ENCODE data around the gene ASZ1.
A peak's percentile ranks its signal among the peaks of the same experiment; 100 is the strongest.

Gene ASZ1

GRCh38 chr7:117386110-117386706, 41.1 kb downstream of the ASZ1 start:
- no peak for TF ChIP-seq CTCF (IDR thresholded peaks at IDR 0.05; ENCODE audit: borderline replicate concordance, insufficient read depth, low read depth, low read length)
- no peak overlapping the region for H3K4me3 ChIP-seq (ENCODE audit: low read depth, low read length)

GRCh38 chr7:117385363-117386109, 41.8 kb downstream of the ASZ1 start:
- no peak overlapping the region for H3K4me3 ChIP-seq (ENCODE audit: low read depth, low read length)
- TF ChIP-seq CTCF (IDR thresholded peaks at IDR 0.05; ENCODE audit: borderline replicate concordance, insufficient read depth, low read depth, low read length): 0 out of 2 replicates have a peak, but pooled peaks have one; percentile 9

- no peak overlapping the region for H3K4me3 ChIP-seq (ENCODE audit: low read depth, low read length)
- no peak for TF ChIP-seq CTCF (IDR thresholded peaks at IDR 0.05; ENCODE audit: borderline replicate concordance, insufficient read depth, low read depth, low read length)
Observed at GRCh38 chr7:117384688-117385362, 42.5 kb downstream of the ASZ1 start.

GRCh38 chr7:117383483-117384189, 43.7 kb downstream of the ASZ1 start:
- H3K4me3 ChIP-seq (ENCODE audit: low read depth, low read length): no peak overlapping the region
- TF ChIP-seq CTCF (IDR thresholded peaks at IDR 0.05; ENCODE audit: borderline replicate concordance, insufficient read depth, low read depth, low read length): no peak

- TF ChIP-seq CTCF (IDR thresholded peaks at IDR 0.05; ENCODE audit: borderline replicate concordance, insufficient read depth, low read depth, low read length): no peak
- no peak overlapping the region for H3K4me3 ChIP-seq (ENCODE audit: low read depth, low read length)
Observed at GRCh38 chr7:117383046-117383445, 44.2 kb downstream of the ASZ1 start.

GRCh38 chr7:117381362-117381761, 45.9 kb downstream of the ASZ1 start:
- H3K4me3 ChIP-seq (ENCODE audit: low read depth, low read length): no peak overlapping the region
- no peak for TF ChIP-seq CTCF (IDR thresholded peaks at IDR 0.05; ENCODE audit: borderline replicate concordance, insufficient read depth, low read depth, low read length)
